DMS153 treated with DMSO at 0.1 percent for 48 hours (cell line): Measurements from ENCODE around the gene GPATCH8.
"Not testable (repeated sequence)": the region's sequence is repeated elsewhere in the genome, so short reads cannot be mapped to it uniquely, and the experiment has no call there.

Experiments
- DNase-seq: peaks from one replicate; lab custom pipeline; 2025; ENCODE audit not compliant: unreplicated experiment; lab: John Stamatoyannopoulos, UW

GPATCH8 gene

GRCh38 chr17:44398692-44399691 is 104.2 kb downstream of the GPATCH8 start:
- DNase-seq = no peak

- no peak for DNase-seq
Observed at GRCh38 chr17:44397479-44398440, 105.4 kb downstream of the GPATCH8 start.

- DNase-seq = no peak
Observed at GRCh38 chr17:44396946-44397345, 106.3 kb downstream of the GPATCH8 start.

GRCh38 chr17:44394833-44395232 is 108.4 kb downstream of the GPATCH8 start:
- no peak for DNase-seq

- not testable (repeated sequence) for DNase-seq
Observed at GRCh38 chr17:44394112-44394511, 109.1 kb downstream of the GPATCH8 start.

- DNase-seq = no peak
Observed at GRCh38 chr17:44390250-44390870, 112.8 kb downstream of the GPATCH8 start.

- DNase-seq = no peak
Observed at GRCh38 chr17:44389723-44390202, 113.4 kb downstream of the GPATCH8 start.

- no peak for DNase-seq
Observed at GRCh38 chr17:44389281-44389680, 113.9 kb downstream of the GPATCH8 start, which contains the start of gene ITGA2B. ITGA2B (minus strand) TSS chr17:44389649; CDS start chr17:44389473, 176 bp downstream.

GRCh38 chr17:44387804-44388203 is 115.4 kb downstream of the GPATCH8 start:
- no peak for DNase-seq

GRCh38 chr17:44386182-44386525 is 117.1 kb downstream of the GPATCH8 start:
- no peak for DNase-seq

GRCh38 chr17:44385287-44386181 is 117.7 kb downstream of the GPATCH8 start:
- DNase-seq = peak; percentile 36

GRCh38 chr17:44384823-44385286 is 118.4 kb downstream of the GPATCH8 start:
- DNase-seq = no peak

GRCh38 chr17:44384281-44384822 is 118.9 kb downstream of the GPATCH8 start:
- DNase-seq = no peak

- no peak for DNase-seq
Observed at GRCh38 chr17:44383861-44384260, 119.3 kb downstream of the GPATCH8 start.

- DNase-seq = no peak
Observed at GRCh38 chr17:44383363-44383762, 119.8 kb downstream of the GPATCH8 start.

- no peak for DNase-seq
Observed at GRCh38 chr17:44382917-44383316, 120.3 kb downstream of the GPATCH8 start.

GRCh38 chr17:44381810-44382305 is 121.3 kb downstream of the GPATCH8 start:
- no peak for DNase-seq

GRCh38 chr17:44380767-44381166 is 122.4 kb downstream of the GPATCH8 start:
- DNase-seq = no peak

- no peak for DNase-seq
Observed at GRCh38 chr17:44379887-44380286, 123.3 kb downstream of the GPATCH8 start.
